ENCODE results near the gene HES2.

GRCh38 chr1:6461051-6461530 lies 41.4 kb upstream of the HES2 start:
- TF ChIP-seq CTCF (conservative IDR thresholded peaks at IDR 0.05; ENCODE audit: low read depth in 2 of 2) (no peak), POLR2AphosphoS5 (IDR thresholded peaks at IDR 0.05; ENCODE audit: low read depth) (no peak), EZH2 (IDR thresholded peaks at IDR 0.05; ENCODE audit: low read depth, unreplicated experiment) (no peak), REST (IDR thresholded peaks at IDR 0.05; ENCODE audit: unreplicated experiment) (no peak), EZH2phosphoT487 (IDR thresholded peaks at IDR 0.05; ENCODE audit: unreplicated experiment) (no peak), CREB1 (CRISPR knock-in tag; IDR thresholded peaks at IDR 0.05; ENCODE audit: low read depth) (no peak), JUNB (IDR thresholded peaks at IDR 0.05; ENCODE audit: unreplicated experiment) (no peak)
